HG02623 (cell line): Measurements from ENCODE around the gene ARF3.
"Not testable (repeated sequence)": the region's sequence is repeated elsewhere in the genome, so short reads cannot be mapped to it uniquely, and the experiment has no call there.

Experiments
- ATAC-seq: cut with Tn5 transposase; IDR thresholded peaks from one replicate; pipeline ENCODE4 v1.9.1; 2021; ENCODE audit warnings: moderate library complexity; ENCODE audit not compliant: unreplicated experiment

ARF3 gene

DNA sequence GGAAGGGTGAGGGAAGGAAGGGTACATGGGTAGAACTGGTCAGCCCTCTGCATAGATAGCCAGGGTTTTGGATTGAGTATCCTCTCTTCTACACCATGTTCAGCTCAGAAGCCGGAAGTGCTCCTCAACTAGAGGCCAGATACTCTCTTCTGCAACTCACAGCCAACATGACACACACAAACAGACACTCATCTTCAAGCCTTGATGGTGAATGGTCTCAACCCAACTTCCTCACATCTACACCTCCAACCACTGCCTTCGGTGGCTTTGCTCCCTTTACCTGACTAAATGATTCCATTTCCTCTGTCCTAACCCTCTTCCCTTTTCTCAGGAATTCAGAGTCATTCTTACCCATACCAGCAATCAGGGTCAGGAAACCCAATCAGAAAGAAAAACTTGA is 24.4 kb downstream of the ARF3 start:
- no peak for ATAC-seq

DNA sequence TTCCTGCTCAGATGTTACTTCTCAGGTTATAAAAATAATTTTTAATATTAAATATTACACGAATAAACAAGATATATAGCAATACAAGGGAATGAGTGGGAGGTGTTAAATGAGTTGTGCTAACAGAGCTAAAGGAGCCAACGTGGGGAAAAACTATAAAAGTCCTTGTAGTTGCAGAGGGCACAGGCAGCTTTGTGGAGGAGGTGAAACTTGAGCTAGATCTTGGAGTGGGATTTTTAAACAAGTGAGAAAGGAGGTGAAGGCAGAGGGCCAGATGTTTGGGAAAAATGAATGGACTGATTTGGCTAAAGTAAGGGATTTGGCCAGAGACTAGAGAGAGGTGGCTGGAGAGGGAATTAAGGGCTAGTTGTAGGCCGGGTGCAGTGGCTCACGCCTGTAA is 26.8 kb downstream of the ARF3 start:
- ATAC-seq, result no peak

DNA sequence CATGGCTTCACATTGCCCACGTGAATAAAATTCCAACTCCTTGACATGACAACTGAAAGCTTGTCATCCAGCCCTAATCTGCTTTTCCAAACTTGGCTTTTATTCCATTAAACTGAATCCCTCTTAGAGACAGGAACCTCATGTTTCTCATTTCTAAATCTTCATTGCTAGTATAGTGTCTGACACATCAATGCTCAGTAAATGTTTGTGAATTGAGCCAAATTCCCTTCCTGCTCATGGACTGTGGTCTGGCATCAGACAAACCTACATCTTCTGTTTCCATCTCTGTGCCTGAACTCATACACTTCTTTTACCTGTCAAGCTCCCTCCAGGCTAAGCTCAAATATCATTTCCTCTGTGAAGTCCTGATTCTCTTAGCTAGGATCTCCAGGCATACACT is 27.7 kb downstream of the ARF3 start:
- ATAC-seq, result no peak

DNA sequence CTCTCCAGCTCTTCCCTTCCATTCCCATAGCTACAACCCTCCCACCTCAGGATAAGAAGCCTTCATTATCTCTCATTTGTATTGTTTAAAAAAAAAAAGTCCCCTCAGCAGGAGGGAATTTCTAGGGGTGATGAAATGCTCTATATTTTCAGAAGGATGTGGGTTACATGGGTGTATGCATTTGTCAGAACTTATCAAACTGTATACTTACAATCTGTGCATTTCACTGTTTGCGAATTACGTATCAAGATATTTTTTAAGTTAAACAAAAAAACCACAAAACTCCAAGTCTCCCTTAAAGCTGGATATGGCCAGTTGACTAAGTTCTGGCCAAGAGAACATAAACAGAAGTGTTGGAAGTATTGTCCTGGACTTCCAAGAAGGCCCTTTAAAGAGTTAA is 30.0 kb downstream of the ARF3 start:
- ATAC-seq, result no peak

DNA sequence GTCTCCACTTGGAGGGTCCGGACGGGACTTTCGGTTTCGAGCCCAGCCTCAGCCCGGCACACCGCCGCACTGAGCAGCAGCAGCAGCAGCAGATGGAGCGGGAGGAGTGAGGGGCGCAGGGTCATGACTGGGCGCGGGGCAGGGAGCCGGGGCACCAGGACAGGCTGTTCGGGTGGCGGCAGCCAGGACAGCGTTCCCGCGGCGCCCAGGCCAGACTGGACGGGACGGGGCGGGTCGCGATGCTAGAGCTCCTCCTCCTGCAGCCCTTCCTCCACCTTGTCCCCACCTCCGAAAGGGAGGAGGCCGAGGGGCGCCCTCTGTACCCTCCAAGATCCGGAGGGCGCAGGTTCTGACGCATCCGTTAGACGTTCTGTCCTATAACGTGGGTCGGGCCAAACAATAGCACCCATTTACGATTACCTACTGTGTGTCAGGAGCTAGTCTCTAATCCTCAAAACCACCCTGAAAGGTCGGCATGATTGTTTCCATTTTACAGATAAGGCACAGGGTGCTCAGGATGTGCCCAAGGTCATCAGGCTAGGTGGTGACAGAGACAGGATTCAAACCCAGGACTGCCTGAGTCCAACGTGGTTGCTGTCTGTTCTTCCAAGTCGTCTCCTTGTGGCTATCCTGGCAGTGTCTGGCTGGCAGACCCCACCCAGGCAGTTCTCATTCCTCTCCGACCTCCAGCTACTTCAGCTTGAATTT is 31.8 kb downstream of the ARF3 start, which contains the start of gene FKBP11:
Gene FKBP11, minus strand, starts transcription at position 189 of the 708 bp plus-strand sequence. Its CDS starts 64 bp downstream, at position 125.
- peak; percentile 64 for ATAC-seq

DNA sequence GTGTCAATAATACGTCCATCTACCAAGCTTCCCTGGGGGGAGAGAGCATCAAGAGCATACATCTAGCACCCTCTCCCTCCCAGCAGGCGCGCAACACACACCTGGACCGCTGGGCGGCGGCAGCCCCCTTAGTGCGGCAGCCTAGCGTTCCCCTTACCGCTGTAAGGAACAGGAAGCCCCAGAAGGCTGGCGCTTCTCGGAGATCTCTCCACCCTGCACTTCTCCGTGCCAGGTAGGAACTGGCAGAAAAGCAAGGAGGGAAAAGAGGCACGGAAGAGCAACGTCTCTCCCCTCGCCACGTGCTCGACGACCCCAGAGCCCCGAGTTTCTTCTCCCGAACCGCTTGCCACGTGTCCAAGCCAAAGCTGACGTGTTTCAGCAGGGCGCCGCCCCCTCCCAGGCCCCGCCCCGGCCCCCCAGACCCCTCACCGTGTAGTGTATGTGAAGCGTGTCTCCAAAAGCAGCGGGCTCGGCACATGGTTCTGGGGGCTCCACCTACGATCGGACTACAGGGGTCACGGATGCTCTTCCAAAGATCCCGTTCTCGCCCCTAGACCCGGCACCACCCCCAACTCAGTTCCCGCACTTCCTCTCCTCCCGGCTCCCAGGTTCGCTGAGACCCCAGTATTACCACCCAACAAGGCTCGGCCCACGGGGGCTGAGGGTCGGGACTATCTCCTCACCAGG is 32.5 kb downstream of the ARF3 start:
- ATAC-seq, result peak; percentile 85

DNA sequence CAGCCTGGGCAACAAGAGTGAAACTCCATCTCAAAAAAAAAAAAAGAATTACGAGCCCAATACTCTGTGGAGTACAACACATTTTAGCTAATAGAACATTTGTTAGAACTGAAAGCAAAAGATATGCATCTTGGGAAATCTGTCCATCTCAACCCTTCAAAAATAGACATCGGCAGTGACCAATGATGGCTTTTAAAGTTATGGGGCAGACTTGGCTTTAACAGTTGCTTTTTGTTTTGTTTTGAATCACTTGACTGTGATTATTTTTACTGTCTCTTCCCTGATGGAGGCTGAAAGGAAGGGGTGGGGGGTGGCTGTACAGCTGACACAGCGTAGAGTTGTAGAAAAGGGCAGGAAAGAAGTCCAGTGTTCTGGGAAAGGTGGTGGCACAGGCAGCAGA is 34.2 kb downstream of the ARF3 start:
- ATAC-seq, result no peak

DNA sequence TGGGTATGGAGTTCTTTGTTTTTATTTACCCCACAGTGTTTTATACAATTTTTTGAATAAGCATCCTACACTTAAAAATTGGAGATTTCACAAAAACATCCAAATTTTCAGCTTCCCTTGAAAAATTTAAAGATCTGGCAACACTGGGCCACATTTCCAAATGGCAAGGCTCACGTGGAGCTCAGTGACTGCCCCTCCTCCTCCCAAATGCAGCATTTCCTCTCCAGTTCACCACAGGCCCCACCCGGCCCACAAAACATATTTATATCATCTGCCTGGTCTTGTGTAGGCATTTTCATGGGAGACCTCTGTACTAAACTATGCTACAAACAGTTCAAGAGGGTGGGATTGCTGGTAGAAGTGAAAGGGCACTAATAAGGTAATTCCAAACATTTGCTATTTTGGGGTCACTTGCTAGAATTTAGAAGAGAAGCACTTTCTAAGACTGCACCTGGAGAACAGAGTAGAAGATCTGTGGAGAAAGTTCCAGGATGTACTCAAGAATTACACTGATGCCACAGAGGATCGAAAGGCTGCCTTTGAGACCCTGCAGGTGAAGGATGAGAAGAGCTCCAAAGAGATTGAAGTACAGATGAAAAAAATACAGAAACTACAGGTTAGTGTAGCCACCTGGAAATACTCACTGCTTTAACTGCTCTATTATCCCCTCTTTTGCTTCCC is 39.3 kb downstream of the ARF3 start:
- no peak for ATAC-seq

DNA sequence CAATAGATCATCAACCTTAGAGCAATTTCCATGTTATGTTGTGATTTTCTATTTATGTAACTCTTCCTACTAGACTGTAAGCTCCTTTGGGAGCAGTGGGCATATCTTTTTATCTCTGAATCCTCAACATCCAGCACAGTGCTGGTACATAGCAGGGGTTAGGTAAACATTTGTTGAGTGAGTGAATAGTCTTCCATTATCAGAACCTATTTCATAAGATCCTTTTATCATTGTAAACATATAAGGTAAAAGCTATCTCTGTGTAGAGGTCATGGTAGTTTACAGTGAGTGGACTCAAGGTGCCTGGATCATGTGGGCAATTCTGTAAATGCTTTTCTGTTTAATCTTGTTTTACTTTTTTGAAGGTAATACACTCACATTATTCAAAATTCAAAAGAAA is 47.1 kb downstream of the ARF3 start:
- no peak for ATAC-seq

DNA sequence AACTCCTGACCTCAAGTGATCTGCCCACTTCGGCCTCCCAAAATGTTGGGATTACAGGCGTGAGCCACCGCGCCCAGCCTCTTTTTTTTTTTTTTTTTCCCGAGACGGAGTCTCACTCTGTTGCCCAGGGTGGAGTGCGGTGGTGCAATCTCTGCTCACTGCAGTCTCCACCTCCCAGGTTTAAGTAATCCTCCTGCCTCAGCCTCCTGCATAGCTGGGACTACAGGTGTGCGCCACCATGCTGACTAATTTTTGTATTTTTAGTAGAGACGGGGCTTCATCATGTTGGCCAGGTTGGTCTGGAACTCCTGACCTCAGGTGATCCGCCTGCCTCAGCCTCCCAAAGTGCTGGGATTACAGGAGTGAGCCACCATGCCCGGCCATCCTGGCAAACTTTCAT is 47.6 kb downstream of the ARF3 start:
- ATAC-seq, result not testable (repeated sequence)

DNA sequence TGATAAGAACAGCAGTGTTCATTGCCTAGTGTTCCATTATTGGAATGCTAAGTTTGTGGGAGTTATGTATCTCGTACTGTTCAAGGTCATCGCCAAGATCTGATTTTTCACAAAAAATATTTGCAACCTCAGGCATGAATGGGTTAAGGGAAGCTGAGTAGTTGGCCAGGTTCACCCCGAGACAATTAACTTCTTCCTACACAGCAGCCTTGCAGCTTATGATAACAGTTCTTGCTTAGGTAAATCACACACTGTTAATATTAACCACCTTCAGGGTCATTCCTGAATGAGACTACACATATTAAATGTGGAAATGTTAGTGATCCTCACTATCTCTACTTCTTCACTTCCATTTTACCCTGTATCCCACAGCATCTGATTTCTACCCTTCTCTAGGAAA is 50.0 kb downstream of the ARF3 start:
- ATAC-seq, result no peak

DNA sequence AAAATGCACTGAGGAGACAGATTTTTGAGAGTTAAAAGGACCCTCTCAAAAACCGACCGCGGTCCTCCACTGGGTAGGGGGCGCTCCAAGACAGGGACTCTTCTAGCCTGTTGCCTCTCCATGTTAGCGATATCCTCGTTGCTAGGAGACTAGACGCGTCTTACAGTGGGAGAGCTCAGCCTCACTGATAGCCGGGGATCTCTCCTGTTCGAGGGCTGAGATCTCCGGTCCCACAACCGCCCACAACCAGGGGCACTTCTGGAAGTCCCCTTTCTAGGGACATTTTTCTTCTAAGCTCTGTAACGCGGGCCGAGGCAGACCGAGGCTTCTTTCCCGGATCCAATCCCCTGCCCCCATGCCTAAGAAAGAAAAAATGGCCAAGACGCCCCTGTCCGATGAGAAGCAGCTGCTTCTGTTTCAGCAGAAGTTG is 53.3 kb downstream of the ARF3 start:
- ATAC-seq, result no peak

DNA sequence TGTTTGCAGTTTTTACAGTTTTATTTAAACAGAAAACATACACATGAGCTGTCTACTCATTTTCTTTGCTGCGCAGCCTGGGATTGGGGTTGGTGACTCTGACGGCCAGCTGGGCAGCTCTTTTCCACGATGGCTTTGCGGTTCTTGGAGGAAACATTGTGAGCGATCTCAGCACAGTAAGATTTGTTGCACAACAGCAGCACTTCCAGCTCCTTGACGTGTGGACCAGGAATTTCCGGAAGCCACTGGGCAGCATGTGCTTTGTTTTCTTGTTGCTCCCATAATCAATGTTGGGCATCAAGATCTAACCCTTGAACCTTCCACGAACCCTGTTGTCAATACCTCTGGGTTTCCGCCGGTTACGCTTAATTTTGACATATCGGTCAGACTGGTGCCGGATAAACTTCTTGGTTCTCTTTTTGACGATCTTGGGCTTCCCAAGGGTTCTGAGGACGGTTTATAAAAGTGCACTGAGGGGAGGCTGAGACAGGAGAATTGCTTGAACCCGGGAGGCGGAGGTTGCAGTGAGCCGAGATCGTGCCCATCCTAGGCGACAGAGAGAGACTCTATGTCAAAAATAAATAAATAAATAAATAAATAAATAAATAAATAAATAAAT is 53.8 kb downstream of the ARF3 start:
- ATAC-seq, result no peak

DNA sequence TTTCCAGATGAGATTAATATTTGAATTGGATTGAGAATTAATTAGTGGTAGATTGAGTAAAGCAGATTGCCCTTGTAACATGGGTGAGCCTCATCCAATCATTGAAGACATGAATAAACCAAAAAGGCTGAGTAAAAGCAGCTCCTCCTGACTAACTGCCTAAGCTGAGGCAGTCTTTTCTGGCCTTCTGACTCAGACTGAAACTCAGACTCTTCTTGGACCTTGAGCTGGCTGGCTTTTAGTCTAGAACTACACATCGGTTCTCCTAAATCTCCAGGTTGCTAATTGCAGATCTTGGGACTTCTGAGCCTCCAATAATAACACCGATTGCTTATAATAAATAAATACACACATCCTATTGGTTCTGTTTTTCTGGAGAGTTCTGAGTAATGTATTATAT is 56.0 kb downstream of the ARF3 start:
- ATAC-seq, result no peak

DNA sequence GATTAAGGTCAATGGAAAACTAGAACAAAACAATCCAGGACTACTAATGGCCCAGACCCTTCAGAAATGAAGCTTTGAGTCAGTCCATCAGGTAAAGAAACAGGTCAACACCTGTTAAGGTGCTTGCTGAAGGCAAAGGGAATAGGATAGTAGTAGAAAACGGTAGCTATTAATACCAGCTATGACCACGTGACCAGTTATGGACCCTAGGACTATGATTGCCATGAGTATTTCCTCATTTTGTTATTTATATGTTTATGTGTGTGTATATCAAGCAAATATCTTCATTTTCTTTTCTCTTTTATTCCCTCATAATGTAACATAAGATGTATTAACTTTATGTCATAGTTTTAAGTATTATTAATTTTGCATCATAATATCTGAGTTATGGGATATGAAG is 57.6 kb downstream of the ARF3 start:
- no peak for ATAC-seq

DNA sequence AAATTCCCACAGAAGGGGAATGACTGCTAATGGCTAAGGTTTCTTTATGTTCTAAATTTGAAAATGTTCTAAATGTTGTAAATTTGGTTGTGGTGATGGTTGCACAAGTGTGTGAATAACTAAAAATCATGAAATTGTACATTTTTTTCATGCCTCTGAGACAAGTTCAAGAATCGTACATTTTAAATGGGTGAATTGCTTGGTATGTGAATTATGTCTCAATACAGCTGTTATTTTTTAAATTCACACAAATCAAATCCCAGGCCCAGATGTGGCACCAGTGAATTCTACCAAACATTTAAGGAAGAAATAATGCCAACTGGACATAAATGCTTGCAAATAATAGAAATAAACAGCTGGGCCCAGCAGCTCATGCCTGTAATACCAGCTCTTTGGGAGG is 63.0 kb downstream of the ARF3 start:
- ATAC-seq, result no peak

DNA sequence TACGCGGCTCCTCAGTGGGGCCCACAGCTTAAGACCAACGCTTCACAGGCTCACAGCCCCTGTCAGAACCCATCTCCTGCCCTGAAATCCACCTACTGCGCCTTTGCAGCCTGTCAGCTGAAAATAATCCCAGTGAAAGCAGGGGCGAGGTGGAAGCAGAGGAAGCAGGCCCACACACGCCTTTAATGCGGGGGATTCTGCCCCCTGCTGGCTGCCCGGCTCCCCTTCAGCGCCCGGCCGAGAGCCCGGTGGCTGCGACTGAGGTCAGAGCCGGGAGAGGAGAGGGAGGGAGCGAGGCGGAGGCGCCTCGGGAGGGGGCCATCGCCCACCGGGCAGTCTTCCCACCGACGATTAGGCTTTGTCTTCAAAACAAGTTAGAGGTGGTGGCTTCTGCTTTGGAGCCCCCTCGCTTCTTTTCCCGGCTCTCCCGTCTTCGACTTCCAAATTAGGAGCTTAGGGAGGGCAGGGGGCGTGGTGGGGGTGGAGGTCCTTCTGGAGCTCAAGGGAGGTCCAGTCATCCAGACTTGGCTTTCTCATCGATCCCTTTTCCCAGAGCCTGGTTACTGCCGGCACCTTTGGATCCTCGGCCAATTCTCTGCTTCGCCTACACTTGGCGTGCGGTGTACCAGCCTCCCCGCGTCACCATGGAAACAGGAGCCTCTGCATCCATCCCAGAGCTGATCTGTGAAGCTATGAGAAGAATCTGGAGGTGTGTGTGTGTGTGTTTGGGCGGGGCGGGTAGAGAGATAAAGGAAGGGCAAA is 66.4 kb downstream of the ARF3 start:
- no peak for ATAC-seq

DNA sequence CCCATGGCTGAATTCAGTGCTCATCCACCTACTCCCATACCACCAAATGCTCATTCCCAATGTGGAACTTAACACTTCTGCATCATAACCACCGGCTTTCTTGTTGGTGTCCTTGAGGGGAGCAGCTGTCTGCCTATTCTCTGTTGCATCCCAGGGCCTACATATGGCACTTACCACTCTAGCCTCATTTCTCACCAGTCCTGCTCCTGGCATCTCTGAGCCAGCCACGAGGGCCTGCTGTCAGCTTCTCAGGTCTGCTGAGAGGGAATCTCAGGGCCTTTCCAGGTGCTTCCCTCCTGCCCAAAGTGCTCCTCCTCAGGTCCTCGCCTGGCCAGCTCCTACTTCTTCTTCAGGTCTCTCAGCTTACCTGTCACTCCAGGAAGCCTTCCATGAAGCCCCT is 67.6 kb downstream of the ARF3 start:
- no peak for ATAC-seq
